ENCODE data around the gene SEMA4B.

SEMA4B gene

DNA sequence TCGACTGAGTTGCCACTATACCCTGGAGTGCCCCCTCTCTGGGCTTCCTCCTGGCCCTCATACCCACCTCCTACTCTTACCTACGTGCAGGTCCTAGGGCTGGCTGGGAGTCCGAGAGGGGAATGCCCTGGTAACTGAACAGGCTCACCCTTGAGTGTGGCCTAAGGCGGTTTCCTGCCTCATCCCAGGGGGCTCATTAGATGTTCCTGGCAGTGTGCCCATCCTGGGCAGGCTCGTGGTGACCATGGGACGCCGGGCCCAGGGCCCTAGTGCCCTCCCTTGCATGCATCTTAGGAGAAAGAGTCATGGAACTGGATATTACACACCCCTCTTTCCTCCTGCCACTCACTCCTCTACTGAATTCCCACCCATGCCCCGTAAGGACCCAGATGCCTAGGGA is 2.8 kb downstream of the SEMA4B start:
- DNase-seq (ENCODE audit: low read depth, low spot score), result no peak

DNA sequence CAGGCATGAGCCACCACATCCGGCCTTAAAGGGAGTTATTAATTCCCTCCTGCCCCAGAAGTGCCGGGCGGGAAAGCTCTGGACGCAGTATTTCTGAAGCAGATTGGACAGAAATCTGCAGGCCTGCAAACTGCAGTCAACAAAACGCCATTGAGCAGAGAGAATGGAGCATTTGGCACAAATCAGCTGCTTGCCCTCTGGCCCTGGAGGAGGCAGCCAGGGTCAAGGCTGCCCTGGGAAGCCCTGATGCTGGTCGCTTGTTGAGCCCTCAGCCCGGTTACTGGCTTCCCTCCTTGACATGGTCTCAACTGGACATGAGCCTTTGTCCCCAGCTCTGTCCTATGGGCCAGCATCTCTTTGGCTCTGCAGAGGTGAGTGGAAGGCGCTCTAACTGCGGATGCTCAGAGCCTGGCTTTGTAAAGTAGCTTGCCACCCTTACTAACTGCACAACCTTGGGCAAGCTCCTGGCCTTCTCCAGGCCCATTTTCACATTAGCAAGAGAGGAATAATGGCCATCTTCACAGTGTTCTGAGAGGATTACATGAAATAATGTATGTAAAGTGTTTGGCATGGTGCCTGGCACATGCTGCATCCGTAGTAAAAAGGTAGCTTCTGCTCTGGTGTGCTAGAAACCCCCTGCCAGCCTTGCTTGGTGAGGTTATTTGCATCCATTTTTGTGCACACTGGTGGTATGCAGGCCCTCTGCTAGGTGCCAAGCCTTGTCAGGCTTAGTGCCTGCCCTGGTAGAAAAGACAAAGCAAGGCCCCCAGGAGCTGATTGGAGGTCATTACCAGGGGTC is 4.1 kb downstream of the SEMA4B start:
- DNase-seq (ENCODE audit: low read depth, low spot score), result no peak

DNA sequence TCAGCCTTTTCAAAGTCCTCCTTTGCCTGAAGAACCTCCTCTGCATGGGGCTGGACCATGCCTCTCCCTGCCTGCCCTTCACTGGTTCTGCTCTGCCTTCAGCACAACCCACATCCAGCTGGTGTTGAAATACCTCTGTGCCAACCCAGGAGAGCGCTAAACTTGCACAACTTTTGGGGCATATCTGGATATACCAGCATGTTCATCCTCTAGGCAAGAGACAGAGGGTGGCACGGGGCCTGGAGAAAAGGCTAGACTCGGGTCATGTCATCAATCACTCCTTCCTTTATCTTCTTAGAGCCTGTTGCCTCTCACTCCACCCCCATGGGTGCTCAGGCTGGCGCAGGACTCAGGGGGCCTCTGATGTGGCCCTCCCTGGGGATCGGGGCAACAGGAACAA is 4.8 kb downstream of the SEMA4B start:
- DNase-seq (ENCODE audit: low read depth, low spot score), result no peak

DNA sequence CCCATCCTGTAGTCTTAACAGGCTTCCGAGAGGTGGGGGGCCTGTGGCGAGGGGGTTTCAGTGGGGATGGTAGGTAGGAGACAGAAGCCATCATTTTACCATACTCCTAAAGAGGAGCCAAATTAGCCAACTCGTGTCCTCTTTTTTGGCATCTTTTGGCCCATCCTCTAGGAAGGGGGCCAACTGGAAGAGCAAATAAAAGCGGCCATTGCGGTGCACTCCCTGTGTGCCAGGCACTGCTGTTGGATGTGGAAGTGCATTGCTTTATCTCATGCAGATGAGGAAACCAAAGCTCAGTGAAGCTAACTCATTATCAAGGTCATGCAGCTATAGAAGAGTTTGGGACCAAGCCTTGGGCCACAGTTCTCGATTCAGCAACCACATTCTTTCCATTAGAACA is 6.1 kb downstream of the SEMA4B start:
- DNase-seq (ENCODE audit: low read depth, low spot score), result no peak

DNA sequence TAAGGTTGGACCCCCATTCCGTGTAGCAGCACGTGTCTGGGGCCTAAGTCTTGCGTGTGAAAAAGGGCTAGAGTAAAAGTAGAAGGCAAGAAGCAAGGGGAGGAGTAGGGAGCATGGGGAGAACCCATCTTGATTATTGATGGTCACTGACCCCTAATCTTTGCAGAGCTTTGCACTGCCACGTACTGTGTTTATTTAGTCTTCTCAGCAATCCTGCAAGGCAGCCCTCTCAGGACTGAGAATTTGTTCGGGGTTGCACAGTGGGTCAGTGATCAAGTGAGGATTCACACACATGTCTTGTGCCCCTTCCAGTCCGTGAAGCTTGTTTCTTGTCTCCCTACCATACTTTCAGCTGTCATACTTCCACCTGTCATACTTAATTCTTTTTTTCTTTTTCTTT is 7.2 kb downstream of the SEMA4B start:
- DNase-seq (ENCODE audit: low read depth, low spot score), result no peak

DNA sequence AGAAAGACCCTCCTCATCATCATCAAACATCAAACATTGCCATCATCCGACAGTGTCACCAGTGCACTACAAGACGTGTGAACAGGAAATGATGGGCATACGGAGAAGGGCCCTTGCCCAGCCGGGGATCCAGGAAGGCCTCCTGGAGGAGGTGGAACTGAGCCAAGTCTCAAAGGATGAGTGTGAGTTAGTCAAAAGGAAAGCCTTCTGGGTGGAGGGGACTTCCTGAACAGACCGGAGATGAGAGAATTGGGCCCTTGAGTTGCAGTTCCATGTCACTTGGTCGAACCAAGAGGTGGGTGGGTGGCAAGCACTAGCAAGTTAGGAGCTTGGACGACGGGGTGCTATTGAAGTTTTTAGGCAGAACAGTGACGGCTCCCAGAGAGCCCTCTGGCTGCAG is 8.5 kb downstream of the SEMA4B start:
- DNase-seq (ENCODE audit: low read depth, low spot score), result no peak

DNA sequence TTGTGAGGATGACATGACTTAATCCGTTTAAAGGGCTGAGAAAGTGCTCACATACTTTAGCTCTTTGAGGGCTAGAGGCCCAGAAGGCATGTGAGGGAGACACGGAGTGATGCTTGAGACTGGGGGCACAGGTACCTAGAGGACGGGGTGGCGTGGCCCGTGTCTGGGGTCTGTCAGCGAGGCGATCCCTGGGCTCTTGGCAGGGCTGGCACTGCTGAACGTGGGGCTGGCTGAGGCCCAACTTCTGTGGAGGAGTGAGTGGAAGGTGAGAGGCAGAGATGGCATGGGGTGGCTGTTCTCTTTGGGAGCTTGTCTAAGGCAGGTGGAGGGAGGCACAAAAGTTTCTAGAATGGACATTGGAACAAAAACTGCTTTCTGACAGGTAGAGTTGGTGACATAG is 9.5 kb downstream of the SEMA4B start:
- DNase-seq (ENCODE audit: low read depth, low spot score), result no peak

DNA sequence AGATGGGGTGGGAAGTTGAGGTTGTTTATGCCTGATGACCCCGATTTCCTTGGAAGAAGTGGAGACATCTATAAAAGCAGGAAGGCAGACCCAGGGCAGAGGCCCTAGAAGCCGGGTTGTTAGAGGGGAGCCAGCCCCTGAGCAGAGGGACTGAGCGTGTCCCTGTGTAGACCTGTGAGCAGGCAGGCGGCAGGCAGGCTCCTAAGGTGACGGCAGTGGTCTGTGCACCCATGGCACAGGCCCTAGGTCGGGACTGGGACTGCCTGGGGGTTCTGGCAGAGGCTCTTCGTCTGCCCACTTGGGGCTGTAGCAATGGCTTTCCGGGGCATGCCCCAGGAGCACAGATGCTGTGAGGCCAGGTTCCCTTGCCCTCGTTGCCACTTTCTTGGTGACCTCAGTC is 9.9 kb downstream of the SEMA4B start:
- no peak for DNase-seq (ENCODE audit: low read depth, low spot score)

DNA sequence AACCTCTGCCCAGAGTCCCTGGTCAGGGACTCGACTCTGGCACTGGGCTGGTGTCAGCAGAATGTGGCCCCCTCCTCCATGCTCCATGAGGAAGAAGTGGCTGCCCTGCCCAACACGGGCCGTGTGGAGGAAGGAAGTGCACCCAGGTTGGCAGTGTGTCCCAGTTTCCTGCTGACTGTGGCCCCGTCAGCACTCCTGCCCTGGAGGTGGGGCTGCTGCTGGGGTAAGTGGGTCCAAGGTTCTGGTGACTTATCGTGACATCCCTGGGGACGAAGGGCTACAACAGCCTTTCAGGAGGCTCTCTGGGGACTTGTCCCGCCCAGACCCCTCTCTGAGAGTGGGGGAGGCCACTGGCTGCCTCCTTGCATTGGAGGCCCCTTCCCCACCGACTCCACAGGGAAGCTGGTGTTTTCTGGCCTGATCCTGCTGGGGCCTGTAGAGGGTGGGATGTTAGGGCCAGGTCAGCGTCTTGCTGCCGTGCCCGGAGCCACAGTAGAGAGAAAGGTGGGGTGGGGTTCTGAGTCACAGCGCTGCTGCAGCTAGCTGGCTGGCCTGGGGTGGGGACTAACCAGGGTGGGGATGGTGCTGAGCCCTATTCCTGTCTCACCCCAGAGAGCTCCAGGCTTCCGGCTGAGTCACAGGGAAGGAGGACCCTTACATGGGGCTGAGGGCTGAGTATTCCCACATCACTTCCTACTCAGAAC is 10.5 kb downstream of the SEMA4B start:
- DNase-seq (ENCODE audit: low read depth, low spot score), result no peak

DNA sequence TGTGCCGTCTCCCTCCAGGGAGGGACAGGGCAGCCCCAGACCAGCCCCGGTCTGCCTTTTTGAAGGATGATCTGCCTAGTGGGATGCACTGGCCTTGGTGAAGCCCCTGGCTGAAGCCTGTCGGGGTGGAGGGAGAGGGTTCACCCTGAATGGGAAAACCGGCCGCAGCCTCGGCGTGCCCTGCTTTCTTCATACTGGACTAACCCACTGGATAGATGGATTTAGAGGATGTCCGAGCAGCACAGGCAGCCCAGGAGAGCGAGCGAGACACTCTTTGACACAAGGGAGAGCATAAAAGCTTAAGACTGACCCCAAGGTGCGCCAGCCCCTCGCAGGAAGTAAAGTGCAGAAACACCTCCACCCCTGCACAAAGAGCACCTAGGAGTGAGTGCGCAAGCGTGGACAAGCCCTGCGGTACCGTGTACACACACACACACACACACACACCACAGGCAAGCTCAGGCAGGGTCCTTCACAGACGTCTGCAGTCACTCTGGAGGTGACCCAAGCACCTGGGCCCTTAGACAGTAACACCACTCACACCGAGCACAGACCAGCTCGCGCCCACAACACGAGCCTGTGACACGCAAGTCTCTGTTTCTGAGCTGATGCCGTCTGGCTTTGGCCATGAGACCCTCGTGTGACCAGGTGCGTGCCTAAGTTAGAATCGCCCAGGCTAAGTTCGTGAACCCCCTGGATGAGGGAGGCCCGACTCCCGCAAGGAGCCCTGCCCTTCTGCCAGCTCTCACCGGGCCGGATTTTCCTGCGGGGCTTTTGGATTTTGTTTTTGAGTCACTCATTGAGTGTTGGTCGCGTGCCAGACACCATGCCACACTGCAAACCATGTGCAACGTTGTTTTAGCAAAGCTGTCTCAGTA is 11.3 kb downstream of the SEMA4B start:
- DNase-seq (ENCODE audit: low read depth, low spot score), result no peak

DNA sequence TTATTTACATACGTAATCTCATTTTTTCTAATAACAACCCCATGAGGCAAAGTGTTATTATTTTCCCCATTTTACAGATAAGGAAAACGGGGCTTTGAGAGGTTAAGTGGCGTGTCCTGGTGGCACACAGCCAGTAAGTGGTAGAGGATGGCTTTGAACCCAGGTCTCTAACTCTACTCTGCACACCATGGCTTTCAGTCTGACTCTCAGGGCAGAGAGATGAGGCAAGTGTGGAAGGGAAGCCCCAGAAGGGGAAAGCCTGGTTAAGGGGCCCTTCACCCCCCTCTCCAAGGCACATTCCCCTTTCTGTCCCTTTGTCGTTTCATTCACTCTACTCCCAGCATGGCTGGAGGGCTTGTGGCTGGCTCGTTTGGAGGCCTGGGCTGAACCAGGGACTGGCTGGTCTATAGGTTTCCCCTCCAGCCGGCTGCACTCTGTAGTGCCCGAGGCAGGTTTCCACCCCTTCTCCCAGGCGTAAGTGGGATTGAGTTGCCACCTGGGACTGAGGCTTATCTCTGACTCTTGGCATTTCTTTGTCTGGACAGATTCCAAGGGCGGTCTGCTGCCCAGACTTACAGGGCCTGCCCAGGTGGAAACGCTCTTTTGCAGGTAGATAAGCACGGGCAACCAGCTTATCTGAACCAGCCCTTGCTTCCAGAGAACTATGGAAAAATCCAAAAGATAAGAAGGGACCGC is 12.1 kb downstream of the SEMA4B start:
- no peak for DNase-seq (ENCODE audit: low read depth, low spot score)

DNA sequence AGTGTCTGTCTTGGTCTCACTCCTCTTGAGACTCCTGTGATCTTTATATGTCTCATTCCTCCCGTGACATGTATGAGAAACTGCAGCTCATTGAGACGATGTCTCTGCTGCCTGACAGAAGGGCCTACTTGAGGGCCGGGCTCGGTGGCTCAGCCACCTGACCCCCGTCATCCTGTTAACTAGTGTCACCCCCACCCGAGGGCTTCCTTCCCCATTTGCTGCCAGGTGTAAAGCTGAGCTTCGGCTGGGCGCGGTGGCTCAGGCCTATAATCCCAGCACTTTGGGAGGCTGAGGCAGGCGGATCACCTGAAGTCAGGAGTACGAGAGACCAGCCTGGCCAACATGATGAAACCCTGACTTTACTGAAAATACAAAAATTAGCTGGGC is 12.7 kb downstream of the SEMA4B start:
- DNase-seq (ENCODE audit: low read depth, low spot score), result no peak

DNA sequence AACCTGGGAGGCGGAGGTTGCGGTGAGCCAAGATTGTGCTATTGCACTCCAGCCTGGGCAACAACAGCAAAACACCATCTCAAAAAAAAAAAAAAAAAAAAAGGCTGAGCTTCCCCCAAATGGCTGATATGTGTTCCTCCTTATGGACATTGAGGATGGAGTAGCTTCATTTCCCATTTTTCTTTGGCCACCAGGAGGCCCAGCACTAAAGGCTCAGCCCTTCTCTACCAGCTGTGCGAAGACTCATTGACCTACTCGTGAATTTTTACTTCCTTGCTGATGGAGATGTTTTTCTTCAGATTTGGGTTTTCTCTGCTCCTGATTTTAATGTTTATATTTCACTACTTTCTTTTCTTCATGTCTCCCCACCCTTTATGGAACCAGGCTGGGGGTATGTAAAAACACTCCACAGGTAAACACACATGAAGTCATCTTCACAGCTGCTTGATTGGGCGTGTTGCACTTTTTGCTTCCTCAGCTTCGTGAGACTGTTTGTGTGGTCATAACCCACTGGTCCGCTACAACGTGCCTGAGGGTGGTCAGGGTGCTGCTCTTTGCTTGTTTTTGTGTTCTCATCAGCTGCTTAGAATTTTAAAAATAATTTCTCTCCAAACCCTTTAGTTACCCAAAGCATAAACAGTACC is 13.5 kb downstream of the SEMA4B start:
- no peak for DNase-seq (ENCODE audit: low read depth, low spot score)

DNA sequence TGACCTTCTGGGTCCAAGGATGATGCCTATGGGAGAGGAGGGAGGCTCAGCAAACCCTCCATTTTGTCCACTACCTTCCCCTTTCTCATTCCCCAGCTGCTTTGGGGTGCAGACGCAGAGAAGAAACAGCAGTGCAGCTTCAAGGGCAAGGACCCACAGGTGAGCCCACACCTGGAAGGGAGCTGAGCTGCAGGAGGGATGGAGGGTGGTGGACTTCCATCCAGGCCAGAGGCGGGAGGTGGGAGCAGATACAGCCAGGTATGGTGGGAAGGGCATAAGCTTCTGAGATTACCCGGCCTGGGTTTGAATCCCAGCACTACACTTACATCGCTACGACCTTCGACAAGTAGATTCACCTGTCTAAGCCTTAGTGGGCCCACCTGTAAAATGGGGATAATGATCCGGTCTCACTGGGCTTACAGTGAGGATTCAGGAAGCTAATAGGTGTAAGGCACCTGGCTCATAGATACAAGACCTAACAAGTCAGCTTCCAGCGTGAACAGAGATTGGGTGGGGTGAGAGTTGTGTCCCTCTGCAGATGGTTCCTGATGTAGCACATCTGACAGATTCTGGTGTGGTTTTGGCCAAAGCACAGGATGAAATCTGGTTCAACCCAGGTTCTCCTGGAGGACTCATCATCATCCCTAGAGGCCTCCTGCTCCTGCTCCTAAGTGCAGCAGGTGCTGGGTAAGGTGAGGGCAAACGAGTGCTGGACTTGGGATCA is 16.7 kb downstream of the SEMA4B start:
- DNase-seq (ENCODE audit: low read depth, low spot score), result no peak

DNA sequence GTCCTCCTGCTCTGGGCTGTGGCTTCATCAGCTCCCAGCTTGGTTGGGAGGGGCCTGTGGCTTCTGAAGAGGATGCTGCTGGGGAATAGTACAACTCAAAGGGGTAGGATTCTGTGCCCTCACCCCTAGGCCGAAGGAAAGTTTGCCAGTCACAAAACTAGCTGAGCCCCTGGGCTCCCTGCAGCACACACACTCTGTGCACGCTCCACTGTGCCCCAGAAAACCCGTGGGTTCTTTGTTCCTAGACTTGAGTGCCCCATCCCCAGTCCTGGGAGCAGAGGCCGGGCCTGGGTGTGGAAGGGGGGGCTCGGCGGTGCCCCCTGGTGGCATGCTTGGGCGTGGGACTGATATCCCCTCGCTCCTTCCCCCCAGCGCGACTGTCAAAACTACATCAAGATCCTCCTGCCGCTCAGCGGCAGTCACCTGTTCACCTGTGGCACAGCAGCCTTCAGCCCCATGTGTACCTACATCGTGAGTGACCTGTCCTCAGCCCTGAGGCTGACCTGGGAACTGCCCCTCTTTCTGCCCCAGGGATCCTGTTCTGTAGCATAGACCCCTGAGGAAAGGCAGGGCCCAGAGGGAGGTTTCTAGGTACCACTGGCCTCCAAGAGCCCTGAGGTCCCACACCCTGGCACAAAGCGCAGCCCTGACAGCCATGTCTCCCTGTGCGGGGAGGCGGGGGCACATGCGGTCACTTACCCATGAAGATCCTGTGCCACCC is 18.5 kb downstream of the SEMA4B start:
- no peak for DNase-seq (ENCODE audit: low read depth, low spot score)

DNA sequence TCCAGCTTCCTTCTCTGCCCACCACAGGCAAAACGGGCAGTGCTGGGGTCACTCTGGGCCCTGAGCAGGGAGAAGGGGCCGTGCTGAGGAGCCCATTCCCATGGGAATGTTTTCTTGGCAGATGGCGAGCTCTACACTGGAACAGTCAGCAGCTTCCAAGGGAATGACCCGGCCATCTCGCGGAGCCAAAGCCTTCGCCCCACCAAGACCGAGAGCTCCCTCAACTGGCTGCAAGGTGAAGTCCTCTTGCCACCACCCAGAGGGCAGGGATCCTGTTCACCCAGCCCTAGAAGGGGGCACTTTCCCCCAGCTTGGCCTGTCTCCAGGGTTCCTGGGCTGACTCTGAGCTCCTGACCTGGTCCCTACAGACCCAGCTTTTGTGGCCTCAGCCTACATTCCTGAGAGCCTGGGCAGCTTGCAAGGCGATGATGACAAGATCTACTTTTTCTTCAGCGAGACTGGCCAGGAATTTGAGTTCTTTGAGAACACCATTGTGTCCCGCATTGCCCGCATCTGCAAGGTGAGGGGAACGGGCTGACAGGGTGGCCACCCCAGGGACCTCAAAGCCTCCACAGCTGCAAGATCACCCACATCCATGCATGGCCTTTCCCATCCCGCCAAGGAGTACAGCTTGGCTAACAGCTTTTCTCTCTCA is 20.2 kb downstream of the SEMA4B start:
- DNase-seq (ENCODE audit: low read depth, low spot score), result peak; percentile 40

DNA sequence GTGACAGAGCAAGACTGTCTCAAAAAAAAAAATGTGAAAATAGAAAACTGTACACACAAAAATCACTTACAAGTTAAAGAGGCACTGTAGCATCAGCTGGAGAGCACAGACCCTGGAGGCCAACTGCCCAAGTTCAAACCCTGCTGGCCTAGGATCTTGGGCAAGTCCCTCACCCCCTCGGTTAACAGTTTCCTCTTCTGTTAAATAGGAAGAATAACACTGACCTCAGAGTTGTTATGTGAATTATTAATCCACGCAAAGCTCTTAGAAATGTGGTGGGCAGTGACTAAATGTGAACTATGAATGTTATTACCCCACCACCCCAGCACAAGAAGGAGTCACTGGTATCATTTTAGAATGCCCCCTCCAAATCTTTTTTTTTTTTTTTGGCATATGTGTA is 21.4 kb downstream of the SEMA4B start:
- DNase-seq (ENCODE audit: low read depth, low spot score), result no peak

DNA sequence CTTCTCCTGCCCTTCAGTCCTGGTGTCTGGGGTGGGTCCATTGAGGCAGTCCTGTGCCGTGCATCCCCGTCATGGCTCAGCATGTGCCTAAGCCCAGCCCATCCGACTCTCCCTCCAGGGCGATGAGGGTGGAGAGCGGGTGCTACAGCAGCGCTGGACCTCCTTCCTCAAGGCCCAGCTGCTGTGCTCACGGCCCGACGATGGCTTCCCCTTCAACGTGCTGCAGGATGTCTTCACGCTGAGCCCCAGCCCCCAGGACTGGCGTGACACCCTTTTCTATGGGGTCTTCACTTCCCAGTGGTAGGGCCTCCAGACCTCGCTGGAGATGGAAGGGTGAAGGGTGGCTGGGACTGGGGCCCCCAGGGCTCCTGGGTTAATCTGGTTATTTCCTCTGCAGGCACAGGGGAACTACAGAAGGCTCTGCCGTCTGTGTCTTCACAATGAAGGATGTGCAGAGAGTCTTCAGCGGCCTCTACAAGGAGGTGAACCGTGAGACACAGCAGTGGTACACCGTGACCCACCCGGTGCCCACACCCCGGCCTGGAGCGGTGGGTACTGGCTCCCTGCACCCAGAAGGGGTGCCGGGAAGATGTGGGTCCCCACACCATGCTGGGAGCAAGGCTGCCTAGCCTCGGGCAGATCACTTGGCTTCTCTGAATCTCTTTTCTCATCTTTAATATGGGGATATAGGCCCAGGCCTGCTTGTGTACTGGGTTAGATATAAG is 22.5 kb downstream of the SEMA4B start:
- no peak for DNase-seq (ENCODE audit: low read depth, low spot score)

DNA sequence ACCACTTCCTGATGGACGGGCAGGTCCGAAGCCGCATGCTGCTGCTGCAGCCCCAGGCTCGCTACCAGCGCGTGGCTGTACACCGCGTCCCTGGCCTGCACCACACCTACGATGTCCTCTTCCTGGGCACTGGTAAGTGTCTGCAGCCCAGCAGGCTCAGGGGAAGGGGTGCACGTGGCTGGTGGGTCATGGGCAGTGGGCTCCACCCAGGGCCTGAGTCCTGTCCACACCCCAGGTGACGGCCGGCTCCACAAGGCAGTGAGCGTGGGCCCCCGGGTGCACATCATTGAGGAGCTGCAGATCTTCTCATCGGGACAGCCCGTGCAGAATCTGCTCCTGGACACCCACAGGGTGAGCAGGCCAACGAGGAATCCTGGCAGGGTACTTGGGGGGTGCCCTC is 23.9 kb downstream of the SEMA4B start:
- no peak for DNase-seq (ENCODE audit: low read depth, low spot score)
